GM19043 (cell line): ENCODE data around the gene PGAM5.
"Not testable (repeated sequence)": the region's sequence is repeated elsewhere in the genome, so short reads cannot be mapped to it uniquely, and the experiment has no call there.

Source experiments
- ATAC-seq: cut with Tn5 transposase; IDR thresholded peaks from one replicate; pipeline ENCODE4 v1.9.1; 2021; ENCODE audit warnings: low read depth; ENCODE audit not compliant: unreplicated experiment

Gene PGAM5

GRCh38 chr12:132687211-132688164 is 23.2 kb upstream of the PGAM5 start, which contains the start of the genes POLE and PXMP2:
POLE (minus strand) TSS chr12:132687342; CDS start chr12:132687315, 27 bp downstream.
PXMP2 (plus strand) TSS chr12:132687587; CDS start chr12:132687671, 84 bp downstream.
- ATAC-seq = peak; percentile 89

- no peak for ATAC-seq
Observed at GRCh38 chr12:132689227-132689626, 21.4 kb upstream of the PGAM5 start.

- ATAC-seq = no peak
Observed at GRCh38 chr12:132690112-132690511, 20.5 kb upstream of the PGAM5 start.

GRCh38 chr12:132692030-132692429 is 18.6 kb upstream of the PGAM5 start:
- not testable (repeated sequence) for ATAC-seq

GRCh38 chr12:132694888-132695287 is 15.8 kb upstream of the PGAM5 start:
- not testable (repeated sequence) for ATAC-seq

- ATAC-seq = no peak
Observed at GRCh38 chr12:132695431-132695830, 15.2 kb upstream of the PGAM5 start.

- no peak for ATAC-seq
Observed at GRCh38 chr12:132698341-132698740, 12.3 kb upstream of the PGAM5 start.

GRCh38 chr12:132700212-132700822 is 10.3 kb upstream of the PGAM5 start:
- no peak for ATAC-seq

- ATAC-seq = no peak
Observed at GRCh38 chr12:132702640-132703039, 8.0 kb upstream of the PGAM5 start.

- no peak for ATAC-seq
Observed at GRCh38 chr12:132703641-132704040, 7.0 kb upstream of the PGAM5 start.

- no peak for ATAC-seq
Observed at GRCh38 chr12:132707241-132707640, 3.4 kb upstream of the PGAM5 start.

GRCh38 chr12:132708150-132708549 is 2.5 kb upstream of the PGAM5 start:
- ATAC-seq = no peak

- ATAC-seq = peak; percentile 33
Observed at GRCh38 chr12:132710043-132710404, 618 bp upstream of the PGAM5 start.

- ATAC-seq = no peak
Observed at GRCh38 chr12:132711080-132711843, 620 bp downstream of the PGAM5 start.

- ATAC-seq = no peak
Observed at GRCh38 chr12:132713123-132713522, 2.5 kb downstream of the PGAM5 start.

- ATAC-seq = no peak
Observed at GRCh38 chr12:132715874-132716273, 5.2 kb downstream of the PGAM5 start.

- no peak for ATAC-seq
Observed at GRCh38 chr12:132716356-132716755, 5.7 kb downstream of the PGAM5 start.

- no peak for ATAC-seq
Observed at GRCh38 chr12:132717011-132717410, 6.4 kb downstream of the PGAM5 start.

GRCh38 chr12:132717531-132718387 is 7.1 kb downstream of the PGAM5 start:
- ATAC-seq = no peak

- ATAC-seq = no peak
Observed at GRCh38 chr12:132718644-132719043, 8.0 kb downstream of the PGAM5 start.
